ENCODE data around the gene SDCCAG8.

The SDCCAG8 gene

GRCh38 chr1:243420016-243420945, 164.4 kb downstream of the SDCCAG8 start:
- H3K4me3 ChIP-seq (ENCODE audit: low read depth, low read length) = no peak overlapping the region
- peaks cover 4% of the 10 kb centered on the region; the same call in 1 of the 2 replicates for H3K4me1 ChIP-seq (ENCODE audit: control insufficient read depth, insufficient read depth, low read length)
- H3K9me3 ChIP-seq (ENCODE audit: control insufficient read depth, insufficient read depth, low read depth, low read length) = no peaks in the 10 kb centered on the region
- POLR2A ChIA-PET = no interaction called here
- no peak overlapping the region for H3K27ac ChIP-seq (ENCODE audit: extremely low read depth, low read depth, low read length)
- TF ChIP-seq ZSCAN23 (tag by site-specific recombination; IDR thresholded peaks at IDR 0.05) (no peak), TCF7L2 (IDR thresholded peaks at IDR 0.05; ENCODE audit: borderline replicate concordance, low read depth, low read length) (no peak), ZNF701 (tag by site-specific recombination; IDR thresholded peaks at IDR 0.05) (no peak), SETDB1 (IDR thresholded peaks at IDR 0.05; ENCODE audit: insufficient read length, low read length) (no peak), KLF10 (tag by site-specific recombination; IDR thresholded peaks at IDR 0.05) (no peak), ZNF175 (tag by site-specific recombination; IDR thresholded peaks at IDR 0.05) (no peak), ZNF416 (tag by site-specific recombination; IDR thresholded peaks at IDR 0.05) (no peak), ZNF280D (tag by site-specific recombination; IDR thresholded peaks at IDR 0.05) (no peak), ZNF174 (tag by site-specific recombination; IDR thresholded peaks at IDR 0.05) (no peak), ZNF221 (tag by site-specific recombination; IDR thresholded peaks at IDR 0.05; ENCODE audit: borderline replicate concordance) (no peak), ZNF544 (tag by site-specific recombination; IDR thresholded peaks at IDR 0.05) (no peak)
- H3K36me3 ChIP-seq (ENCODE audit: control insufficient read depth in 2 of 2, insufficient read depth in 1 of 2, low read length in 2 of 2) = peaks cover 0 to 12% of the 10 kb centered on the region in 2 experiments; a peak in 1 of 3 replicates
- CTCF ChIA-PET = interaction anchor here (1.8 kb wide), 1 partner anchor 10 kb away, joined by 4 read pairs; no protein-coding TSS in a partner anchor

- no peaks in the 10 kb centered on the region for H3K9me3 ChIP-seq (ENCODE audit: control insufficient read depth, insufficient read depth, low read depth, low read length)
- ChIA-PET CTCF (interaction anchor here (0.6 to 1.8 kb wide), 3 partner anchors 11 to 863 kb away, joined by 3 to 4 read pairs (median 4); no protein-coding TSS in a partner anchor), POLR2A (no interaction called here)
- H3K4me3 ChIP-seq (ENCODE audit: low read depth, low read length) = no peak overlapping the region
- H3K27ac ChIP-seq (ENCODE audit: extremely low read depth, low read depth, low read length) = no peak overlapping the region
- TF ChIP-seq ZBTB8A (tag by site-specific recombination; IDR thresholded peaks at IDR 0.05) (no peak), SETDB1 (IDR thresholded peaks at IDR 0.05; ENCODE audit: insufficient read length, low read length) (no peak), ZNF768 (tag by site-specific recombination; IDR thresholded peaks at IDR 0.05) (no peak), PATZ1 (tag by site-specific recombination; IDR thresholded peaks at IDR 0.05) (no peak), ZNF280D (tag by site-specific recombination; IDR thresholded peaks at IDR 0.05) (no peak), ZFP69B (tag by site-specific recombination; IDR thresholded peaks at IDR 0.05) (no peak), ZNF426 (tag by site-specific recombination; IDR thresholded peaks at IDR 0.05) (no peak)
- peaks cover 0 to 5% of the 10 kb centered on the region in 2 experiments; a peak in 1 of 3 replicates for H3K36me3 ChIP-seq (ENCODE audit: control insufficient read depth in 2 of 2, insufficient read depth in 1 of 2, low read length in 2 of 2)
- H3K4me1 ChIP-seq (ENCODE audit: control insufficient read depth, insufficient read depth, low read length) = peaks cover 4% of the 10 kb centered on the region; the same call in 1 of the 2 replicates
Observed at GRCh38 chr1:243420946-243421685, 165.3 kb downstream of the SDCCAG8 start.

Measured in HEK293 (cell line).